Neural cell (in vitro differentiated cells): ENCODE data around the gene TAS2R13. TPM values are rescaled to one million over a fixed set of nuclear protein-coding genes. Genes with fewer than 3 reads are reported as not detected.

ENCODE experiments used
- H2AFZ ChIP-seq: fragments of 200-600, 300-800 bp; sonication (generic), shearing (Covaris generic); 2 replicates; pipeline ENCODE4 v1.6.0; 2014; ENCODE audit warnings: low read depth, mild to moderate bottlenecking, antibody characterized with exemption, low read length, moderate library complexity
- H3F3A ChIP-seq: fragments of 200-600 bp; shearing (Covaris generic); 2 replicates; pipeline ENCODE4 v1.6.1; 2016; ENCODE audit warnings: mild to moderate bottlenecking, moderate library complexity, mixed read lengths, antibody characterized with exemption, low read length; ENCODE audit not compliant: insufficient read depth, poor library complexity, severe bottlenecking
- H3K27ac ChIP-seq: fragments of 200-600, 300-800 bp; sonication (generic), shearing (Covaris generic); 2 replicates; pipeline ENCODE4 v1.5.1; 2014; ENCODE audit warnings: mild to moderate bottlenecking, low read length, moderate library complexity
- H3K27me3 ChIP-seq: fragments of 300-800, 200-600 bp; sonication (generic), shearing (Covaris generic); 2 replicates; pipeline ENCODE4 v1.6.0; 2014; ENCODE audit warnings: mild to moderate bottlenecking, low read depth, low read length, moderate library complexity; ENCODE audit not compliant: insufficient read depth
- H3K36me3 ChIP-seq: fragments of 300-800, 200-600 bp; sonication (generic), shearing (Covaris generic); 2 replicates; pipeline ENCODE4 v1.5.1; 2014; ENCODE audit warnings: mild to moderate bottlenecking, antibody characterized with exemption, low read length, moderate library complexity; ENCODE audit not compliant: insufficient read depth
- H3K4me2 ChIP-seq: fragments of 300-800, 200-600 bp; sonication (generic), shearing (Covaris generic); 2 replicates; pipeline ENCODE4 v1.6.0; 2014; ENCODE audit warnings: mild to moderate bottlenecking, low read length
- H3K4me3 ChIP-seq: fragments of 300-800, 200-600 bp; sonication (generic), shearing (Covaris generic); 2 replicates; pipeline ENCODE4 v1.5.1; 2014; ENCODE audit warnings: mild to moderate bottlenecking, low read length, moderate library complexity
- H3K79me2 ChIP-seq: fragments of 200-600 bp; shearing (Covaris generic); replicated peaks from 2 replicates; pipeline ENCODE4 v1.6.0; 2014; ENCODE audit warnings: mild to moderate bottlenecking, low read length, moderate library complexity; ENCODE audit not compliant: insufficient read depth
- H3K9ac ChIP-seq: fragments of 300-800, 200-600 bp; sonication (generic), shearing (Covaris generic); 2 replicates; pipeline ENCODE4 v1.6.1; 2016; ENCODE audit warnings: mild to moderate bottlenecking, low read length, mixed read lengths
- H3K9me2 ChIP-seq: fragments of 200-600 bp; shearing (Covaris generic); 2 replicates; pipeline ENCODE4 v1.6.1; 2016; ENCODE audit warnings: mild to moderate bottlenecking, low read length, mixed read lengths; ENCODE audit not compliant: insufficient read depth
- H3K9me3 ChIP-seq: fragments of 200-600, 300-800 bp; sonication (generic), shearing (Covaris generic); 2 replicates; pipeline ENCODE4 v1.6.1; 2016; ENCODE audit warnings: mild to moderate bottlenecking, mixed run types, low read length, moderate library complexity, mixed read lengths
- H4K20me1 ChIP-seq: fragments of 200-600 bp; shearing (Covaris generic); 2 replicates; pipeline ENCODE4 v1.6.1; 2016; ENCODE audit warnings: mild to moderate bottlenecking, mixed run types; ENCODE audit not compliant: insufficient read depth
- CTCF ChIP-seq: fragments of 450-650 bp; IDR thresholded peaks from 2 replicates; pipeline ENCODE4 v1.5.1; 2014; ENCODE audit warnings: antibody characterized with exemption, mild to moderate bottlenecking, moderate library complexity; ENCODE audit not compliant: poor library complexity, severe bottlenecking
- EP300 ChIP-seq: fragments of 450-650 bp; conservative IDR thresholded peaks from 2 replicates; pipeline ENCODE4 v1.6.1; 2014; ENCODE audit warnings: antibody characterized with exemption, mild to moderate bottlenecking, moderate library complexity; ENCODE audit not compliant: poor library complexity, severe bottlenecking
- EZH2 ChIP-seq: fragments of 200-600, 300-800 bp; shearing (Covaris generic), sonication (generic); IDR thresholded peaks from 2 replicates; pipeline ENCODE4 v1.6.1; 2014; ENCODE audit warnings: antibody characterized with exemption, low read length, borderline replicate concordance, mild to moderate bottlenecking; ENCODE audit not compliant: insufficient read depth, poor library complexity, severe bottlenecking
- MXI1 ChIP-seq: fragments of 450-650 bp; conservative IDR thresholded peaks from 2 replicates; pipeline ENCODE4 v1.6.1; 2014; ENCODE audit warnings: antibody characterized with exemption, mild to moderate bottlenecking; ENCODE audit not compliant: poor library complexity, severe bottlenecking
- POLR2AphosphoS5 ChIP-seq: IDR thresholded peaks from 2 replicates; pipeline ENCODE4 v1.6.1; 2012
- RAD21 ChIP-seq: fragments of 450-650 bp; conservative IDR thresholded peaks from 2 replicates; pipeline ENCODE4 v1.6.1; 2014; ENCODE audit warnings: antibody characterized with exemption, mild to moderate bottlenecking, moderate library complexity
- REST ChIP-seq: IDR thresholded peaks from 2 replicates; pipeline ENCODE4 v1.6.1; 2012; ENCODE audit warnings: borderline replicate concordance
- SMC3 ChIP-seq: fragments of 450-650 bp; conservative IDR thresholded peaks from 2 replicates; pipeline ENCODE4 v1.6.1; 2014; ENCODE audit warnings: antibody characterized with exemption, mild to moderate bottlenecking, moderate library complexity; ENCODE audit not compliant: poor library complexity
- TAF1 ChIP-seq: IDR thresholded peaks from 2 replicates; pipeline ENCODE4 v1.6.1; 2012; ENCODE audit warnings: low read depth
- polyA plus RNA-seq: library from polyadenylated mRNA; depleted of rRNA; stranded (reverse); fragments of >200 nt; gene quantifications from 2 replicates; pipeline ENCODE4 v1.2.3, GENCODE V29; 2014

TAS2R13 gene
- polyA plus RNA-seq, 1 donor from 2014 or later: 0.61 TPM

GRCh38 chr12:10941369-10941768 lies 32.0 kb upstream of the TAS2R13 start:
- Histone ChIP-seq H3K9ac (no peak overlapping the region), H3K36me3 (no peaks in the 10 kb centered on the region)
- TF ChIP-seq POLR2AphosphoS5: no peak
- TF ChIP-seq EZH2: no peak
- TF ChIP-seq TAF1: no peak
- no peak for TF ChIP-seq CTCF
- TF ChIP-seq MXI1: no peak
- no peak for TF ChIP-seq EP300
- no peak for TF ChIP-seq RAD21
- TF ChIP-seq SMC3: no peak
- TF ChIP-seq REST: no peak

GRCh38 chr12:10940389-10940788 lies 31.0 kb upstream of the TAS2R13 start:
- no peak overlapping the region for H3K9ac ChIP-seq
- no peak for TF ChIP-seq MXI1
- TF ChIP-seq RAD21: no peak
- TF ChIP-seq EZH2: no peak
- TF ChIP-seq POLR2AphosphoS5: no peak
- TF ChIP-seq SMC3: no peak
- no peak for TF ChIP-seq EP300
- TF ChIP-seq TAF1: no peak
- TF ChIP-seq REST: no peak
- no peak for TF ChIP-seq CTCF
- H3K79me2 ChIP-seq: no peaks in the 10 kb centered on the region

More at GRCh38 chr12:10941369-10941768, 32.0 kb upstream of the TAS2R13 start:
- Histone ChIP-seq H3K9me2 (no peaks in the 10 kb centered on the region), H3K27ac (no peak overlapping the region), H3F3A (no peaks in the 10 kb centered on the region), H3K9me3 (peaks cover under 1% of the 10 kb centered on the region), H3K27me3 (no peaks in the 10 kb centered on the region), H3K4me3 (no peak overlapping the region), H3K4me2 (no peak overlapping the region), H3K79me2 (no peaks in the 10 kb centered on the region), H4K20me1 (no peaks in the 10 kb centered on the region), H2AFZ (no peak overlapping the region)

More at GRCh38 chr12:10940389-10940788, 31.0 kb upstream of the TAS2R13 start:
- Histone ChIP-seq H3K36me3 (no peaks in the 10 kb centered on the region), H3K9me2 (no peaks in the 10 kb centered on the region), H4K20me1 (no peaks in the 10 kb centered on the region), H3K4me3 (no peak overlapping the region), H3F3A (no peaks in the 10 kb centered on the region), H3K27ac (no peak overlapping the region), H3K27me3 (no peaks in the 10 kb centered on the region), H3K4me2 (no peak overlapping the region), H3K9me3 (no peaks in the 10 kb centered on the region), H2AFZ (no peak overlapping the region)
